ENCODE measurements around the gene TCL1A.

Gene TCL1A

DNA sequence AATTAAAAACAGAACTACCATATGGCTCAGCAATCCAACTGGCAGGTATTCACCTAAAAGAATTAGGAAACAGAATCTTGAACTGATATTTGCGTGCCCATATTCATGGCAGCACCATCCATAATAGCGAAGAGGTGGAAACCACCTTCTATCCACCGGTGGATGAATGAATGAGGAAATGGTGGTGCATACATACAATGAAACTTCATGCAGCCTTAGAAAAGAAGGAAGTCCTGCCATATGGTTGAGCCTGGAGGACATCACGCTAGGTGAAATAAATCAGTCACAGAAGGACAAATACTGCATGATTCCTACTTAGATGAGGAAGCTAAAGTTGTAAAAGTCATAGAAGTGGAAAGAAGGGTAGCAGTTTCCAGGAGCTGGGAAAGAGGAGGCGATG is 6.6 kb downstream of the TCL1A start:
- in situ Hi-C loops (cut with HindIII; ENCODE audit: low sequenced_read_pairs): no loop called here
- TF ChIP-seq, protein P1, sequence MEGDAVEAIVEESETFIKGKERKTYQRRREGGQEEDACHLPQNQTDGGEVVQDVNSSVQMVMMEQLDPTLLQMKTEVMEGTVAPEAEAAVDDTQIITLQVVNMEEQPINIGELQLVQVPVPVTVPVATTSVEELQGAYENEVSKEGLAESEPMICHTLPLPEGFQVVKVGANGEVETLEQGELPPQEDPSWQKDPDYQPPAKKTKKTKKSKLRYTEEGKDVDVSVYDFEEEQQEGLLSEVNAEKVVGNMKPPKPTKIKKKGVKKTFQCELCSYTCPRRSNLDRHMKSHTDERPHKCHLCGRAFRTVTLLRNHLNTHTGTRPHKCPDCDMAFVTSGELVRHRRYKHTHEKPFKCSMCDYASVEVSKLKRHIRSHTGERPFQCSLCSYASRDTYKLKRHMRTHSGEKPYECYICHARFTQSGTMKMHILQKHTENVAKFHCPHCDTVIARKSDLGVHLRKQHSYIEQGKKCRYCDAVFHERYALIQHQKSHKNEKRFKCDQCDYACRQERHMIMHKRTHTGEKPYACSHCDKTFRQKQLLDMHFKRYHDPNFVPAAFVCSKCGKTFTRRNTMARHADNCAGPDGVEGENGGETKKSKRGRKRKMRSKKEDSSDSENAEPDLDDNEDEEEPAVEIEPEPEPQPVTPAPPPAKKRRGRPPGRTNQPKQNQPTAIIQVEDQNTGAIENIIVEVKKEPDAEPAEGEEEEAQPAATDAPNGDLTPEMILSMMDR (IDR thresholded peaks at IDR 0.05; ENCODE audit: low read depth, low read length, missing control alignments): no peak
- no peak overlapping the region for H3K4me3 ChIP-seq (ENCODE audit: low read depth, low read length)
- DNase-seq (ENCODE audit: low read depth): no peak

DNA sequence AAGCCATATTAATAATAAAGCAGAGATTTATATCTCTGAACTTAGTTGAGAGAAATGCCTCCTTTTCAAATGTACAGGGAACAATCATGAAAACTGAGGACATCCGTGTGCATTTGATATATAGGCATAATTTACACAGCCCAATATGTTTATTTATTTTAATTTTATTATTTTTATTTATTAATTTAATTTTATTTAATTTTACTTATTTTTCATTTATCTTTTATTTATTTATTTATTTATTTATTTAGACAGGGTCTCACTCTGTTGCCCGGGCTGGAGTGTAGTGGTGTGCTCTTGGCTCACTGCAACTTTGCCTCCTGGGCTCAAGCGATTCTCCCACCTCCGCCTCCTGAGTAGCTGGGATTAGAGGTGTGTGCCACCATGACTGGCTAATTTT is 8.4 kb downstream of the TCL1A start:
- TF ChIP-seq, protein P1 (IDR thresholded peaks at IDR 0.05; ENCODE audit: low read depth, low read length, missing control alignments): no peak
- in situ Hi-C loops (cut with HindIII; ENCODE audit: low sequenced_read_pairs): no loop called here
- no peak for DNase-seq (ENCODE audit: low read depth)
- H3K4me3 ChIP-seq (ENCODE audit: low read depth, low read length): no peak overlapping the region

DNA sequence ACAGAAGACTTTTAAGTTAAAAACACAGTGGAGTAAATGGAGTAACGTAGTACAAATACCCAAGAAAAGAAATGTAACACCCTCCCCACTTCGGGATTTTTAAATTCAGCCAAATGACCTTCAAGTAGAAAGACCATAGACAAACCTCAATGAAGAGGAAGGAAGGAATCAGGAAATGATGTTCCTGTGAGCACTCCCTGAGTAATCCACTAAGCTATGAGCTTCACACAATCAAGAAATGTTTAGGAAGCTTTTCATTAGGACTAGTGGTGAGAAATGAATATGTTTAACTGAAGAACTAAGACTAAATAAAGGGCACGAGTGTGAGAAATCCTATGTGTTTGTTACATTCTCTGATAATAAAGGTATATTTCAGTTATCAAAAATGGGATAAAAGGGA is 10.1 kb downstream of the TCL1A start:
- no peak overlapping the region for H3K4me3 ChIP-seq (ENCODE audit: low read depth, low read length)
- in situ Hi-C loops (cut with HindIII; ENCODE audit: low sequenced_read_pairs): no loop called here
- TF ChIP-seq, protein P1 (IDR thresholded peaks at IDR 0.05; ENCODE audit: low read depth, low read length, missing control alignments): no peak
- no peak for DNase-seq (ENCODE audit: low read depth)

DNA sequence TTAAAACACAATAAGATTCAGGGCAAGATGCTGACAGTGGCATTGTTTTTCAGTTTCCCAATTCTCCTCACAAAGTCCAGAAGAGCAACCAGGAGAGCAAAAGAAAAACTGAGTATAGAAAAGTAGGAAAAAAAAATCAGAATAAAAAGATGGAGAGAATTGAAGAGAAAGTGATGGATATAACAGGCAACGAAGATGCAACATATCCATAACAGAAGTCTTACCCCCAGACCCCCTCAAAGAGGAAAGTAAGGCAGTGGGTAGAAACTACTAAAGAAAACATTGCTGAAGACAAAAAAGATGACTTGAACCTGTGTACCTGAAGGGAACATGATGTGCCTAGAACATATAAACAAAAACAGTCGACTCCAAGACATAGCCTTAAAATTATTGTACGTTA is 10.6 kb downstream of the TCL1A start:
- TF ChIP-seq, protein P1 (IDR thresholded peaks at IDR 0.05; ENCODE audit: low read depth, low read length, missing control alignments): no peak
- DNase-seq (ENCODE audit: low read depth): no peak
- in situ Hi-C loops (cut with HindIII; ENCODE audit: low sequenced_read_pairs): no loop called here
- H3K4me3 ChIP-seq (ENCODE audit: low read depth, low read length): no peak overlapping the region

DNA sequence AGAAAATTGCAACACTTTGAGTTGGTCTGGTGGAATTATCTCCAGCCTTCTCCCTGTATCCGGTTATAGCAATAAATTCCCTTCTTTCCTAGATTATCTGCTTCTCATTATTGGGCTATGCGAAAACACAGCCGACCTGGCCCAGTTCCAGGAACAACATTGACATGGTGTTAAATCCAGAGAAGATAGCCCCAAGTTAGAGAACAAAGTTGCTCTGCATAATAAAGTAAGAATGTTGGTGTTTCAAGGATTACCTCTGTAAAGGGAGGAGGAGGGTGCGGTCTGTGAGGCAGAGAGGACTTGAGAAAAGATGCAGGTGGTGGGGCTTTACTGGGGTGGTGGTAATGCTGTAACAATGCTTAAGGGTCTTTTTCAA is 12.1 kb downstream of the TCL1A start:
- no peak overlapping the region for H3K4me3 ChIP-seq (ENCODE audit: low read depth, low read length)
- in situ Hi-C loops (cut with HindIII; ENCODE audit: low sequenced_read_pairs): no loop called here
- TF ChIP-seq, protein P1 (IDR thresholded peaks at IDR 0.05; ENCODE audit: low read depth, low read length, missing control alignments): no peak
- no peak for DNase-seq (ENCODE audit: low read depth)

DNA sequence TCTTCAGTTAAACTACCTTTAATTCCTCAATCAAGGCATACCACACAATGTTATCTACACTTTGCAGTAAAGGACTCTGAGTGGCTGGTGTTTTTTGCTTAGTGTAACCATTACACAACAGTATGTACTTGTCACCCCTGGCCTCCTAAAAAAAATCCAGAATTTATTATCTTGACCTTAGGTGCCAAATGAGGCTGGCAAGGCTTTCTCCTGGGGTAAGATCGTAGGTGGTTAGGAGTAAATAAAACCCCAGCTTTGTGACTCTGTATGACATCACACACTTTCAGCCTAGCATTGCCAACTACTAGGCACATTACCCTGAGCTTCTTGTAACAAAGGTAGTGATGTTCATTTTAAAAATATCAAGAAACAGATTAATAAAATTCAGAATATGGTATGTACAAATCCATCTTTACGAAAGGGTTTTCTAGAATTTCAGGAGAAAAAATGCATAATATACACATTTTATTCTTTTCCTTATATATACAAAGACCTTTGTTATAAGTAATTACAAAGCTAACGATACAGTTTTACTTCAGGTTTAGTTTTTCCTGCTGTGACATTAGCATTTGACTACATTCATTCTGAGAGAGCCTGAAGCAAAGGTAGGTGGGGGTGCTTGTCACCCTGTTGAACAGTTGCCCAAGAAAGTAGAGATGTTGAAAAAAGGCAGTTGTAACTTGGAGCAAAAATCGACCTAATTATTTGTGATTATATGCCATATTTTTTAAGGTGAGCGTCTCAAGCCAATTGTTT is 13.5 kb downstream of the TCL1A start:
- in situ Hi-C loops (cut with HindIII; ENCODE audit: low sequenced_read_pairs): no loop called here
- TF ChIP-seq, protein P1 (IDR thresholded peaks at IDR 0.05; ENCODE audit: low read depth, low read length, missing control alignments): no peak

More for the DNA sequence above, 13.5 kb downstream of the TCL1A start:
- no peak overlapping the region for H3K4me3 ChIP-seq (ENCODE audit: low read depth, low read length)
- DNase-seq (ENCODE audit: low read depth): no peak

All from astrocyte of the cerebellum (primary cell).